Glomerular endothelial cell (primary cell): ENCODE results near the gene MYO9B. TPM values are rescaled to one million over a fixed set of nuclear protein-coding genes. Genes with fewer than 3 reads are reported as not detected.
"Not testable (repeated sequence)": the region's sequence is repeated elsewhere in the genome, so short reads cannot be mapped to it uniquely, and the experiment has no call there.

ENCODE experiments used
- DNase-seq: peaks from one replicate; pipeline ENCODE4 v3.0.0-alpha.2; 2011; ENCODE audit warnings: low read depth, low spot score; ENCODE audit errors: extremely low read depth
- total RNA-seq: library from RNA; depleted of rRNA; stranded (reverse); fragments of >200 nt; gene quantifications from 2 replicates; pipeline ENCODE4 v1.2.3, GENCODE V29; 2015

MYO9B gene
- total RNA-seq, 1 donor from 2014 or later: 125 TPM

GRCh38 chr19:17138052-17138846 lies 62.7 kb downstream of the MYO9B start:
- not testable (repeated sequence) for DNase-seq

DNA sequence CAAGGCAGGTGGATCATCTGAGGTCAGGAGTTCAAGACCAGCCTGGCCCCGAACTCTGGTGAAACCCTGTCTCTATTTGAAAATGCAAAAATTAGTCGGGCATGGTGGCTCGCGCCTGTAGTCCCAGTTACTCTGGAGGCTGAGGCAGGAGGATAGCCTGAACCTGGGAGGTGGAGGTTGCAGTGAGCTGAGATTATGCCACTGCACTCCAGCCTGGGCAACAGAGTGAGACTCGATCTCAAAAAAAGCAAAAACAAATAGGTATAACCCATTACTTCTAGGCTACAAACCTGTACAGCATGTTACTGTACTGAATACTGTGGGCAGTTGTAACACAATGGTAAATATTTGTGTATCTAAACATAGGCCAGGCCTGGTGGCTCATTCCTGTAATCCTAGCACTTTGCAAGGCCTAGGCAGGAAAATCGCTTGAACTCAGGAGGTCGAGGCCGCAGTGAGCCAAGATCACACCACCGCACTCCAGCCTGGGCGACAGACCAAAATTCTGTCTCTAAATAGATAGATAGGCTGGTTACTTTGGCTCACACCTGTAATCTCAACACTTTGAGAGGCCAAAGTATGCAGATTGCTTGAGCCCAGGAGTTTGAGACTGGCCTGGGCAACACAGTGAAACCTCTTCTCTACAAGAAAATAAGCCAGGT lies 63.5 kb downstream of the MYO9B start:
- no peak for DNase-seq

DNA sequence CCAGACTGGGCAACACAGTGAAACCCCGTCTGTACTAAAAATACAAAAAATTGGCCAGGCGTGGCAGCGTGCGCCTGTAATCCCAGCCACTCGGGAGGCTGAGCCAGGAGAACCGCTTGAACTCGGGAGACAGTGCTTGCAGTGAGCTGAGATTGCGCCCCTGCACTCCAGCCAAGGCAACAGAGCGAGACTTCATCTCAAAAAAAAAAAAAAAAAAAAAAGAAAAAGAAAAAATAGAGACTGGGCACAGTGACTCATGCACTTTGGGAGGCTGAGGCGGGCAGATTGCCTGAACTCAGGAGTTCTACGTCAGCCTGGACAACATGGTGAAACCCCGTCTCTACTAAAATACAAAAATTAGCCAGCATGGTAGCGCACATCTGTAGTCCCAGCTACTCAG lies 69.2 kb downstream of the MYO9B start:
- DNase-seq: not testable (repeated sequence)

- no peak for DNase-seq
Observed at GRCh38 chr19:17145546-17146497, 70.2 kb downstream of the MYO9B start.

GRCh38 chr19:17148130-17148529 lies 72.6 kb downstream of the MYO9B start:
- no peak for DNase-seq

DNA sequence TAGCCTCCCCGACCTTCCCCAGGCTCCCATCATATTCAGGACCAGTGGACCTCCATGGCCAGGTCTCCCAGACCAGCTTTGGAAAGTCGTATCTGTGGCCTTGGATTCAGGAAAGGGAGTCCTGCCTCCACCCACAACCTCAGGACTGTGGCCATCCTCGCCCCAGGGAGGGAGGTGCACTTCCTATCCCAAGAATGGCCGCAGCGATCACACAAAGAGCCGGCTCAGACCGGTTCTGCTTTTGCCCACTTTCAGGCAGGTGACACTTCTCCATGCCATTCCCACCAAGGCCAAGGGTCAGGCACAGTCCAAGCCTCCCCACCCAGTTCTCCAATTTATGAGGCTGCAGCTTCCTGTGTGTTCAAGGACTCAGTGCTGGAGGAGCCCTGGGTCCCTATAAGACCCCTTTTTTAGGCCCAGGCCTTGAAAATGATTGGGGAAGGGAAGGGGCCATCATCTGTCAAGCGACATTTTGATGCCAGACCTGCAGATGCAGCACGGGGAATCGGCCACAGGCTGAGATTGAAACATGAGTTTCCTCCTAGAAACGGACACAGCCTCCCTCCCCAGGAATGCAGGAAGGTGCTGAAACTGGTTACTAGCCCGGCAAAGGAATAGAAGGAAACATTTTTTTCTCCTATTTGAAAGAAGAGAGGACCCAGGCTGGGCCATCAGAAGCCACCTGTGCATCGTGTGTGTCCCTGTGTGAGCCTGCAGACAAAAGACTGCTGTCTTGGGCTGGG lies 74.0 kb downstream of the MYO9B start:
- no peak for DNase-seq

- DNase-seq: no peak
Observed at GRCh38 chr19:17153996-17154395, 78.4 kb downstream of the MYO9B start.

DNA sequence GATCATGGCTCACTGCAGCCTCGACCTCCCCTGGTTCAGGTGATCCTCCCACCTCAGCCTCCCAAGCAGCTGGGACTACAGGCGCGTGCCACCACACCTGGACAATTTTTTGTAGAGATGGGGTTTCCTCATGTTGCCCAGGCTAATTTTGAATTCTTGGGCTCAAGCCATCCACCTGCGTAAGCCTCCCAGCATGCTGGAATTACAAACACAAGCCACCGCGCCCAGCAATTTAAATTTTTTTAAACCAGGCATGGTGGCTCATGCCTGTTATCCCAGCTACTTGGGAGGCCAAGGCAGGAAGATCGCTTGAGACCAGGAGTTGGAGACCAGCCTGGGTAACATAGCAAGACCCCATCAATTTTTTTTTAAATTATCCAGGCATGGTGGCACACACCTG lies 79.7 kb downstream of the MYO9B start:
- no peak for DNase-seq

GRCh38 chr19:17156296-17156946 lies 80.8 kb downstream of the MYO9B start:
- no peak for DNase-seq

DNA sequence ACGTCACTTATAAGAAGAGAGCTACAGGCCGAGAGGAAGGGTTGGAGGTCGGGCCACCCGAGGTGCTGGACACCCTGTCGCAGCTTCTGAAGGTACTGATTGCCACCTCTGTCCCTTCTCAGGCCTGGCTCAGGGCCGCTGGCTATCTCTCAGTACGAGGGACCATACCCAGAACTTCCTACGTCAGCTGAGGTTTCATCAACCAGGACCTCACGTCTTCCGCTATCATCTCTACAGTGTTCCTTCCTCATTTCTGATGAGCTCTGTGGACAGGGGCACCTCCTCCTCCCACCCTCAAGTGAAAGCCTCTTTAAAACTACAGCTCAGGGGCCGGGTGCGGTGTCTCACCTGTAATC lies 81.3 kb downstream of the MYO9B start:
- DNase-seq: no peak

DNA sequence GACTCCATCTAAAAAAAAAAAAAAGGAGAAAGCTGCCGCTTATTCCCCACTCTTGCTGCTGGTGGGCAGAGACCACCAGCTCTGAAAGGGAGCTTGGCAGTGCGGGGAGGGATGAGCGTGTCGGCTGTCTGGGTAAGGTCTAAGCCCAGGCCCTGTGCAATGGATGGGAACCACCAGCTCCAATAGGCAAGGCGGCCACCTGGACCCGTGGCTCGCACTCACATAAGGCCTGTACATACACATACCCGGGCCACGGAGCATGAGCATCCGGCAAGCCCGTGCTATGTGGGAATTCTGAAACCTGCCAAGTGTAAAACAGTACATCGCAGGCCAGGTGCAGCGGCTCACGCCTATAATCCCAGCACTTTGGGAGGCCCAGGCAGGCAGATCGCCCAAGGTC lies 83.0 kb downstream of the MYO9B start:
- no peak for DNase-seq

DNA sequence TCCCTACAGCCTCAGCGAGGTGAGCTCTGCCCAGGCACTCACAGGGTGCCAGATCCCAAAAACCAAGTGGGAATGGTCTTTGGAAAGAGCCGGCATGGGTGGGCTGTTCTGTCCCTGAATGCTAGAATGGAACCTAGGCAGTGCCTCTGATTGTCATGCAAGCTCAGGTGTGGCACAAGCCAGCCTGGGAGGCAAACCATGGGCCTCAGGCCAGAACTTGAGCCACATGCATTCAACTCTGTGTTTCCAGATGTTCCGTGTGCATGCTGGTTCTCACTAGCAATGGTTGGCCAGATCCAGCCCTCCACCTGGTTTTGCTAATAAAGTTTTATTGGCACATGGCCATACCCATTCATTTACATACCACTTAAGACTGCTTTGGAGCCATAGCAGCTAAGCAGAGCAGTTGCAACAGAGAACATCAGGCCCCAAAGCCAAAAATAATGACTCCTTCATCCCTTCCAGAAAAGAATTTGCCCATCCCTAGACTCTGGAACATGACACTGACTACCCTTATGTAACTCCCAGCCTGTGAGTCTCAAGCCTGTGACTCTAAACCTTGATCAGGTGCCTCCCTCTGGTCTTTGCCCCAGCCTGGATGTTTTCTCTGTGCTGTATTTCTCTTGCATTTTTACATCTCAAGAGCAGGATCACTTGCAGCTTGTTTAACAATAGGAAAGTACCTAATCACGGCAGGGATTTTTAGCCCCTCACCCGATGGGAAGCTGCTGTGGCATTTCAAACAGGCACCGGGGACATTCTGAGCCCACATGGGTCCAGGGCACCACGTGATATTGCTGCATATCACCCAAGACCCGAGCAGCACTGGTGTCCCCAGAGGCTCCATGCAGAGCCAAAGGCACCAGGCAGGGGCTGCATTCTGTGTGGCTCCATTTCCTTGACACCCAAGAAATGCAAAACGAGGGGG lies 84.2 kb downstream of the MYO9B start:
- no peak for DNase-seq

- no peak for DNase-seq
Observed at GRCh38 chr19:17160908-17161307, 85.3 kb downstream of the MYO9B start.

DNA sequence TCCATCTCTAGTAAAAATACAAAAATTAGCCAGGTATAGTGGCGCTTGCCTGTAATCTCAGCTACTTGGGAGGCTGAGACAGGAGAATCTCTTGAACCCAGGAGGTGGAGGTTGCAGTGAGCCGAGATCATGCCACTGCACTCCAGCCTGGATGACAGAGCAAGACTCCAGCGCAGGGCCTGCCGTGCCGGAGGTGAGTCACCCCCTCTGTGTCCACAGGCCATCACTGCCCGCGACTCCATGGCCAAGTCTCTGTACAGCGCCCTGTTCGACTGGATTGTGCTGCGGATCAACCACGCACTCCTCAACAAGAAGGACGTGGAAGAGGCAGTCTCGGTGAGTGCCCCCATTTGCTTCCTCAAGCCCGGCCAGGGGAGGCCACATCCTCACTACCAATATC lies 86.6 kb downstream of the MYO9B start:
- DNase-seq: not testable (repeated sequence)

GRCh38 chr19:17162580-17162979 lies 87.0 kb downstream of the MYO9B start:
- no peak for DNase-seq

- no peak for DNase-seq
Observed at GRCh38 chr19:17163652-17164051, 88.1 kb downstream of the MYO9B start.

- DNase-seq: no peak
Observed at GRCh38 chr19:17164639-17165038, 89.1 kb downstream of the MYO9B start.

- DNase-seq: no peak
Observed at GRCh38 chr19:17165715-17166114, 90.1 kb downstream of the MYO9B start.
